Upper lobe of left lung (tissue), 4 donors: ENCODE data around the gene LRRC1.

Source experiments
- CTCF ChIP-seq, 6 experiments: fragments of 450-650 bp in 4 of 6; fragments of 200-600 bp in 2 of 6; sonication (generic) in 2 of 6; IDR thresholded peaks; one replicate each; pipeline ENCODE4 v1.5.1; 2016 to 2019; ENCODE audit warnings: antibody characterized with exemption in 6 of 6
- POLR2A ChIP-seq, 4 donors: fragments of 450-650 bp; IDR thresholded peaks; one replicate each; pipeline ENCODE4 v1.5.1; 2016 to 2017; ENCODE audit warnings: antibody characterized with exemption in 4 of 4, mild to moderate bottlenecking in 2 of 4

DNA sequence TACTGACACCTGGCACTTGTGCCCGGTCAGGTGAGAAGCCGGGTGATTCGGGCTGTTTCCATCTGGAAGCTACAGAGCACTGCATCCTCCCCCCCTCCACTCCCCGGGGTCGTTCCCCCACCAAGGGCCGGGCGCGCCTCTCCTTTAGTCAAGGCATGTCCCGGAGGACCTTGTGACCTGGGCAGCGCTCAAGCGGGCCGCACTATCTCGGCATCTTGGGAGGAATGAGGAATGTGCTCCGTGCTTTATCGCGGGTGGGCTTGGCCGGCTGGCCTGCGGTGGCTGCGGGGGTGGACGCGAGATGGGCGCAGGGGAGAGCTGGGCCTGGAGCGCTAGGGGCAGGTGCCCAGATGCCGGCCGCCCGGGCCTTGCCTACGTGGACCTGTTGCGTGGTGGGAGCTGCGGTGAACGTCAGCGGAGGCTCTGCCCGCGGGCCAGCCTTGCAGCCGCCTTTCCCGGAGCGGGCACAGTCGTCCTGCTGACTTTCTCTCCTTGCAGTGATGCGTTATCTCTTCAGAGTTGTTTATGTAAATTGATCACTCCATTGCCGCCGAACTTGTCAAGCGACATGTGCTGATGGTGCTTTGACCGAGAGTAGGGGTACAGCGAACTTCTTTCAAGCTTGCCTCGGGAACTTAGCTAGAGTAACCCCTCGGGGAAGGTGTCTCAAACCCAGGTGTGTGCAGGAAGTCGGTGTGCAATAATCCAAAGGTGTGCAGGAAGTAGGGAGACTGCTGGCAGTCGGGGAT is 1.1 kb downstream of the LRRC1 start:
- TF ChIP-seq CTCF (IDR thresholded peaks at IDR 0.05) (no peak), POLR2A (IDR thresholded peaks at IDR 0.05) (no peak)
